Measurements from ENCODE around the gene TTC36.
"Not testable (repeated sequence)": the region's sequence is repeated elsewhere in the genome, so short reads cannot be mapped to it uniquely, and the experiment has no call there.

TTC36 gene

GRCh38 chr11:118527109-118527508 is at the start of gene TTC36:
Gene TTC36, plus strand, starts transcription at chr11:118527474. Its CDS starts 21 bp downstream, at chr11:118527495.
- no peak for DNase-seq (ENCODE audit: low read depth in 1 of 2, low spot score in 1 of 2)

GRCh38 chr11:118481238-118481637 is 46.0 kb upstream of the TTC36 start:
- DNase-seq (ENCODE audit: low read depth in 1 of 2, low spot score in 1 of 2): not testable (repeated sequence)

GRCh38 chr11:118484405-118484804 is 42.9 kb upstream of the TTC36 start:
- no peak for DNase-seq (ENCODE audit: low read depth in 1 of 2, low spot score in 1 of 2)

- no peak for DNase-seq (ENCODE audit: low read depth in 1 of 2, low spot score in 1 of 2)
Measured at GRCh38 chr11:118485273-118485672, 42.0 kb upstream of the TTC36 start.

- peak; percentile 69 to 75 for DNase-seq (ENCODE audit: low read depth in 1 of 2, low spot score in 1 of 2)
Measured at GRCh38 chr11:118488480-118489109, 38.7 kb upstream of the TTC36 start.

GRCh38 chr11:118491041-118491440 is 36.2 kb upstream of the TTC36 start:
- no peak for DNase-seq (ENCODE audit: low read depth in 1 of 2, low spot score in 1 of 2)

GRCh38 chr11:118497831-118498230 is 29.4 kb upstream of the TTC36 start:
- DNase-seq (ENCODE audit: low read depth in 1 of 2, low spot score in 1 of 2): no peak

GRCh38 chr11:118503216-118503615 is 24.1 kb upstream of the TTC36 start:
- no peak for DNase-seq (ENCODE audit: low read depth in 1 of 2, low spot score in 1 of 2)

- no peak for DNase-seq (ENCODE audit: low read depth in 1 of 2, low spot score in 1 of 2)
Measured at GRCh38 chr11:118511601-118512000, 15.7 kb upstream of the TTC36 start.

GRCh38 chr11:118514103-118514502 is 13.2 kb upstream of the TTC36 start:
- no peak for DNase-seq (ENCODE audit: low read depth in 1 of 2, low spot score in 1 of 2)

- no peak for DNase-seq (ENCODE audit: low read depth in 1 of 2, low spot score in 1 of 2)
Measured at GRCh38 chr11:118519549-118519948, 7.7 kb upstream of the TTC36 start.

- DNase-seq (ENCODE audit: low read depth in 1 of 2, low spot score in 1 of 2): no peak
Measured at GRCh38 chr11:118521892-118522311, 5.4 kb upstream of the TTC36 start.

- no peak for DNase-seq (ENCODE audit: low read depth in 1 of 2, low spot score in 1 of 2)
Measured at GRCh38 chr11:118522571-118523072, 4.7 kb upstream of the TTC36 start.

- no peak for DNase-seq (ENCODE audit: low read depth in 1 of 2, low spot score in 1 of 2)
Measured at GRCh38 chr11:118524356-118524755, 2.9 kb upstream of the TTC36 start.

GRCh38 chr11:118524757-118525470 is 2.4 kb upstream of the TTC36 start:
- no peak for DNase-seq (ENCODE audit: low read depth in 1 of 2, low spot score in 1 of 2)

GRCh38 chr11:118526688-118527087 is 586 bp upstream of the TTC36 start:
- DNase-seq (ENCODE audit: low read depth in 1 of 2, low spot score in 1 of 2): no peak

GRCh38 chr11:118528511-118528910 is 1.2 kb downstream of the TTC36 start:
- DNase-seq (ENCODE audit: low read depth in 1 of 2, low spot score in 1 of 2): no peak

GRCh38 chr11:118529584-118530175 is 2.4 kb downstream of the TTC36 start:
- DNase-seq (ENCODE audit: low read depth in 1 of 2, low spot score in 1 of 2): no peak

- DNase-seq (ENCODE audit: low read depth in 1 of 2, low spot score in 1 of 2): no peak
Measured at GRCh38 chr11:118530180-118530682, 3.0 kb downstream of the TTC36 start.

GRCh38 chr11:118530683-118531596 is 3.7 kb downstream of the TTC36 start, which contains the start of gene TMEM25:
Gene TMEM25, plus strand, starts transcription at chr11:118531192. Its CDS starts 610 bp downstream, at chr11:118531802.
- DNase-seq (ENCODE audit: low read depth in 1 of 2, low spot score in 1 of 2): peak; percentile 52 to 54

GRCh38 chr11:118531597-118532084 is 4.4 kb downstream of the TTC36 start:
- no peak for DNase-seq (ENCODE audit: low read depth in 1 of 2, low spot score in 1 of 2)
